Measurements from ENCODE around the gene RPL3.

- TF ChIP-seq CTCF (IDR thresholded peaks at IDR 0.05; ENCODE audit: low read depth, low read length, poor library complexity, severe bottlenecking) (no peak), EZH2phosphoT487 (IDR thresholded peaks at IDR 0.05; ENCODE audit: borderline replicate concordance, low read length) (no peak)
Measured at GRCh38 chr22:39268645-39269044, 50.8 kb downstream of the RPL3 start.

Measured in DOHH2 (cell line).